K562 (cell line): ENCODE measurements around the gene OOSP1. TPM values are rescaled to one million over a fixed set of nuclear protein-coding genes. Genes with fewer than 3 reads are reported as not detected.

Experiments used
- ATAC-seq: fragments of 200-7000 bp; cut with Tn5 transposase; 3 replicates; pipeline ENCODE4 v1.9.1; 2020; ENCODE audit warnings: moderate library complexity
- BruUV-seq: library from RNA; stranded (reverse); fragments of 400-500 nt; replicated peaks from 2 replicates; lab custom pipeline; 2021; lab: Mats Ljungman, UMichigan
- CTCF ChIA-PET: fragments of 300-600 bp; formaldehyde crosslinking; extraction: SDS; loops from one replicate; lab custom pipeline; 2021; ENCODE audit warnings: low intra/inter-chr PET ratio; lab: Yijun Ruan, JAX
- POLR2A ChIA-PET: fragments of 300-600, 350-650 bp; sonication (Branson Sonifier 250); formaldehyde crosslinking; extraction: SDS; loops from one replicate; lab custom pipeline; 2021; ENCODE audit warnings: antibody characterized with exemption, inconsistent platforms; lab: Yijun Ruan, JAX
- DNase-seq, 4 experiments: peaks; one replicate each; pipeline versions ENCODE4 v3.0.0 to v3.0.0-alpha.2; 2011 to 2018; ENCODE audit warnings: low spot score in 3 of 4, mixed read lengths in 3 of 4; ENCODE audit errors: extremely low read depth in 1 of 4
- FAIRE-seq: peaks from 2 replicates; lab custom pipeline; 2011; peaks lifted over from hg19 to GRCh38; lab: Jason Lieb, UNC
- H2AFZ ChIP-seq: 2 replicates; pipeline ENCODE4 v1.6.0; 2011; ENCODE audit warnings: low read depth, low read length, control low read depth, inconsistent platforms
- H3K27ac ChIP-seq: fragments of 200-600 bp; 3 replicates; pipeline ENCODE4 v1.8.0; 2011; ENCODE audit warnings: low read depth, mild to moderate bottlenecking, control low read depth, inconsistent platforms, low read length, moderate library complexity, mixed read lengths; ENCODE audit errors: extremely low read depth
- H3K27me3 ChIP-seq, 2 experiments: fragments of 300-600 bp in 1 of 2; 2 replicates in 1 of 2; 3 replicates in 1 of 2; pipeline versions ENCODE4 v1.6.0 to v1.8.0; 2011; ENCODE audit warnings: inconsistent platforms in 2 of 2, low read length in 2 of 2, mild to moderate bottlenecking in 1 of 2, mixed read lengths in 1 of 2, moderate library complexity in 1 of 2; ENCODE audit not compliant: control insufficient read depth in 2 of 2, insufficient read depth in 2 of 2
- H3K36me3 ChIP-seq: fragments of 300-600 bp; 3 replicates; pipeline ENCODE4 v1.8.0; 2011; ENCODE audit warnings: mild to moderate bottlenecking, low read length, inconsistent platforms; ENCODE audit not compliant: control insufficient read depth, insufficient read depth
- H3K4me1 ChIP-seq, 2 experiments: fragments of 200-600 bp in 1 of 2; replicated peaks in 1 of 2; 2 replicates in 1 of 2; 3 replicates in 1 of 2; pipeline versions ENCODE4 v1.5.1 to v1.8.0; 2011; ENCODE audit warnings: inconsistent platforms in 2 of 2, low read length in 2 of 2, mild to moderate bottlenecking in 1 of 2, mixed read lengths in 1 of 2, moderate library complexity in 1 of 2; ENCODE audit not compliant: control insufficient read depth in 2 of 2, insufficient read depth in 2 of 2
- H3K4me2 ChIP-seq: 2 replicates; pipeline ENCODE4 v1.6.1; 2011; ENCODE audit warnings: low read length, control low read depth, inconsistent platforms, mixed read lengths; ENCODE audit not compliant: insufficient read depth
- H3K4me3 ChIP-seq: fragments of 200-600 bp; sonication (generic), shearing (Covaris generic); 2 replicates; pipeline ENCODE4 v1.5.1; 2016; ENCODE audit warnings: control low read depth, inconsistent platforms
- H3K79me2 ChIP-seq: fragments of 200-600 bp; 3 replicates; pipeline ENCODE4 v1.8.0; 2011; ENCODE audit warnings: low read length, inconsistent platforms; ENCODE audit not compliant: control insufficient read depth, insufficient read depth
- H3K9ac ChIP-seq, 2 experiments: 2 replicates each; pipeline versions ENCODE4 v1.6.0 to v1.6.1; 2011; ENCODE audit warnings: low read depth in 2 of 2, low read length in 2 of 2, control low read depth in 1 of 2, inconsistent platforms in 1 of 2, mild to moderate bottlenecking in 1 of 2, mixed read lengths in 1 of 2; ENCODE audit not compliant: insufficient read depth in 1 of 2
- H3K9me1 ChIP-seq: one replicate; pipeline ENCODE4 v1.6.0; 2011; ENCODE audit warnings: inconsistent platforms, mild to moderate bottlenecking, low read length, moderate library complexity; ENCODE audit not compliant: control insufficient read depth, insufficient read depth
- H3K9me3 ChIP-seq: replicated peaks from 2 replicates; pipeline ENCODE4 v1.5.1; 2011; ENCODE audit warnings: low read depth, low read length, inconsistent platforms; ENCODE audit not compliant: control insufficient read depth, insufficient read depth
- H4K20me1 ChIP-seq: replicated peaks from 2 replicates; pipeline ENCODE4 v1.6.1; 2011; ENCODE audit warnings: low read length, inconsistent platforms, mixed read lengths; ENCODE audit not compliant: control insufficient read depth, insufficient read depth
- ARNT ChIP-seq, 2 experiments: fragments of 450-650 bp; IDR thresholded peaks; 2 replicates each; pipeline ENCODE4 v1.6.1; 2016; ENCODE audit warnings: mild to moderate bottlenecking in 1 of 2
- BCL6 ChIP-seq: fragments of 250-450 bp; sonication (Bioruptor Pico); IDR thresholded peaks from 2 replicates; pipeline ENCODE4 v1.4.0; 2020
- CAMTA2 ChIP-seq: fragments of 250-450 bp; sonication (Bioruptor Pico); conservative IDR thresholded peaks from 2 replicates; pipeline ENCODE4 v1.5.1; 2022
- CHD2 ChIP-seq: IDR thresholded peaks from 2 replicates; pipeline ENCODE4 v1.6.1; 2011; ENCODE audit warnings: low read depth, low read length
- DEAF1 ChIP-seq: fragments of 450-650 bp; formaldehyde crosslinking; IDR thresholded peaks from 2 replicates; pipeline ENCODE4 v1.4.0; 2020; ENCODE audit warnings: mild to moderate bottlenecking, moderate library complexity
- E2F6 ChIP-seq, 2 experiments: IDR thresholded peaks; 2 replicates each; pipeline ENCODE4 v1.6.1; 2011; ENCODE audit warnings: borderline replicate concordance in 1 of 2, control low read depth in 1 of 2, low read depth in 1 of 2, low read length in 1 of 2, mild to moderate bottlenecking in 1 of 2, mixed read lengths in 1 of 2, moderate library complexity in 1 of 2; ENCODE audit not compliant: insufficient read depth in 1 of 2, insufficient read length in 1 of 2, poor library complexity in 1 of 2, severe bottlenecking in 1 of 2; ENCODE audit errors: extremely low read depth in 1 of 2
- KAT8 ChIP-seq: fragments of 450-650 bp; IDR thresholded peaks from 2 replicates; pipeline ENCODE4 v1.6.1; 2016; ENCODE audit warnings: low read depth, mild to moderate bottlenecking
- THAP12 ChIP-seq: fragments of 250-450 bp; sonication (Bioruptor Pico); IDR thresholded peaks from 2 replicates; pipeline ENCODE4 v1.9.0; 2021; ENCODE audit warnings: mild to moderate bottlenecking, inconsistent platforms
- WGBS: fragments of 100-300 bp; shearing (Covaris generic); methylation state at CpG from one replicate; pipeline ENCODE4 v1.1.6; 2016; ENCODE audit warnings: low coverage, mixed read lengths; ENCODE audit not compliant: insufficient coverage; ENCODE audit errors: missing lambda C conversion rate; 5-methylcytosine and 5-hydroxymethylcytosine counted together
- in situ Hi-C: fragments of 300-500 bp; cut with MboI; formaldehyde crosslinking; loops from 4 replicates; pipeline ENCODE4 v1.15.0; 2018; ENCODE audit warnings: inconsistent platforms, mixed read lengths
- intact Hi-C: fragments of 100-400 bp; cut with micrococcal nuclease; formaldehyde crosslinking; loops from 2 replicates; pipeline ENCODE4 v1.14.2; 2022
- polyA plus RNA-seq, 8 experiments: library from polyadenylated mRNA; depleted of rRNA in 4 of 8; stranded (reverse) in 5 of 8; unstranded in 3 of 8; fragments of >200 nt; fragmentation: Nextera tagmentation in 2 of 8; fragmentation: Illumina TruSeq in 1 of 8; extraction: Ambion mirVana in 2 of 8; extraction: Trizol in 1 of 8; gene quantifications; 2 replicates each; pipeline versions ENCODE4 v1.2.1 to v1.2.3, GENCODE V29; 2011 to 2014; ENCODE audit warnings: inconsistent platforms in 1 of 8, missing spikeins in 1 of 8
- total RNA-seq, 7 experiments: library from RNA; depleted of rRNA in 6 of 7; stranded (reverse); fragments of >200 nt in 6 of 7; fragmentation: Illumina TruSeq in 2 of 7; extraction: Trizol in 2 of 7; gene quantifications; 2 replicates each; pipeline versions ENCODE4 v1.2.1 to v1.2.3, GENCODE V29; 2011 to 2021; ENCODE audit warnings: low replicate concordance in 1 of 7

OOSP1 gene
- total and polyA plus RNA-seq, 9 of the 15 experiments (the other 6 are each of a cell fraction or from before 2014, with no cell fraction given), result 0.14 to 3.0 (median 0.61) TPM

GRCh38 chr11:59968395-59968783 is 30.2 kb downstream of the OOSP1 start:
- peak; percentile 55 for ATAC-seq
- TF ChIP-seq THAP12 (CRISPR knock-in tag) (no peak), CAMTA2 (CRISPR knock-in tag) (no peak), DEAF1 (CRISPR knock-in tag) (0 out of 2 replicates have a peak, but pooled peaks have one; percentile 5), ARNT (IDR thresholded peaks at IDR 0.05) (no peak), E2F6 (IDR thresholded peaks at IDR 0.05; ENCODE audit: borderline replicate concordance in 1 of 2, extremely low read depth in 1 of 2, insufficient read depth in 1 of 2, insufficient read length in 1 of 2, low read depth in 1 of 2, low read length in 1 of 2, poor library complexity in 1 of 2, severe bottlenecking in 1 of 2) (no peak), KAT8 (no peak), BCL6 (CRISPR knock-in tag) (peak; percentile 36; the same call in 1 of the 2 replicates), CHD2 (no peak)

More at GRCh38 chr11:59968395-59968783, 30.2 kb downstream of the OOSP1 start:
- H3K9ac ChIP-seq, result peak overlapping the region in 1 of 2 experiments; percentile 51; a peak in 2 of 4 replicates
- POLR2A ChIA-PET, result interaction anchor here (0.6 to 1.3 kb wide), 2 partner anchors 19 to 20 kb away, joined by 3 read pairs; no protein-coding TSS in a partner anchor
- no peaks in the 10 kb centered on the region for H3K36me3 ChIP-seq
- WGBS, result 6% methylated on average over 1 of the region's 1 CpG
- DNase-seq (no peak), FAIRE-seq (no peak)
- peak overlapping the region; percentile 76 for H3K27ac ChIP-seq
- CTCF ChIA-PET, result no interaction called here
- peaks cover 0 to 21% of the 10 kb centered on the region in 2 experiments; a peak in 3 of 5 replicates for H3K4me1 ChIP-seq
- no peaks in the 10 kb centered on the region for H4K20me1 ChIP-seq
- no TSS peak for BruUV-seq
- H3K9me1 ChIP-seq, result no peaks in the 10 kb centered on the region
- peaks cover 18% of the 10 kb centered on the region for H3K9me3 ChIP-seq
- H3K27me3 ChIP-seq, result no peaks in the 10 kb centered on the region
- no peaks in the 10 kb centered on the region for H3K79me2 ChIP-seq
- intact Hi-C loops (loop anchor here (1.0 to 5.0 kb wide), 2 partner anchors 88 to 224 kb away; partner anchors contain the start of gene MS4A3), in situ Hi-C loops (no loop called here)
- peak overlapping the region; percentile 49 for H3K4me2 ChIP-seq
- peak overlapping the region; percentile 43 for H2AFZ ChIP-seq
- H3K4me3 ChIP-seq, result no peak overlapping the region
